ENCODE measurements around the gene PAK1. TPM values are rescaled to one million over a fixed set of nuclear protein-coding genes. Genes with fewer than 3 reads are reported as not detected.

PAK1 gene
- total and polyA plus RNA-seq, 10 of the 15 experiments (the other 5 are each of a cell fraction or from before 2014, with no cell fraction given) = 43.8 to 321 (median 110) TPM

DNA sequence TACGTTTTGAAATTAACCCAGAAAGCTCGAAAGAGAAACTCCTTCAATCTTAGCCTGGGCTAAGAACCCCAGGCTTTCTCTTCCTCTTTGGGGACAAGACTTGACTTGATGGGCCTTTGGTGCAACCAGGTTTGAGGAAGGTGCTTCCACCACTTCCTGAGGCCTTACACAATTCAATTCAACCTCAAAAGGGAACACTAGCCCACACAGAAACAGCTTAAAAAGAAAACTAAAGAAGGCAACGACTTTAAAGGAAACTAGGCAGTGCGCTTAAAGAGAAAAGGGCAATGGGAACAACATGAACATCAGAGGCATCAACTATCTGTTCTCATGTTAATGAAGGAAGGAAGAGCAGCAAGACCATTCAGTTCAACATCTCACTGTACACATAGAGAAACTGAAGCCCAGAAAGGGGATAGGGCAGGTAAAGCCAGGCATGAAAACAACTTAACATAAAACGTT, 24.8 kb downstream of the PAK1 start (continued):
- TF ChIP-seq, protein P1, sequence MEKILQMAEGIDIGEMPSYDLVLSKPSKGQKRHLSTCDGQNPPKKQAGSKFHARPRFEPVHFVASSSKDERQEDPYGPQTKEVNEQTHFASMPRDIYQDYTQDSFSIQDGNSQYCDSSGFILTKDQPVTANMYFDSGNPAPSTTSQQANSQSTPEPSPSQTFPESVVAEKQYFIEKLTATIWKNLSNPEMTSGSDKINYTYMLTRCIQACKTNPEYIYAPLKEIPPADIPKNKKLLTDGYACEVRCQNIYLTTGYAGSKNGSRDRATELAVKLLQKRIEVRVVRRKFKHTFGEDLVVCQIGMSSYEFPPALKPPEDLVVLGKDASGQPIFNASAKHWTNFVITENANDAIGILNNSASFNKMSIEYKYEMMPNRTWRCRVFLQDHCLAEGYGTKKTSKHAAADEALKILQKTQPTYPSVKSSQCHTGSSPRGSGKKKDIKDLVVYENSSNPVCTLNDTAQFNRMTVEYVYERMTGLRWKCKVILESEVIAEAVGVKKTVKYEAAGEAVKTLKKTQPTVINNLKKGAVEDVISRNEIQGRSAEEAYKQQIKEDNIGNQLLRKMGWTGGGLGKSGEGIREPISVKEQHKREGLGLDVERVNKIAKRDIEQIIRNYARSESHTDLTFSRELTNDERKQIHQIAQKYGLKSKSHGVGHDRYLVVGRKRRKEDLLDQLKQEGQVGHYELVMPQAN (conservative IDR thresholded peaks at IDR 0.05) = no peak
- TF ChIP-seq SP1 (IDR thresholded peaks at IDR 0.05; ENCODE audit: low read depth, low read length) (no peak), GABPA (IDR thresholded peaks at IDR 0.05; ENCODE audit: low read depth) (peak; percentile 56), ZNF622 (IDR thresholded peaks at IDR 0.05) (no peak), NFIC (IDR thresholded peaks at IDR 0.05; ENCODE audit: low read depth, low read length) (peak; percentile 94), MTA3 (IDR thresholded peaks at IDR 0.05; ENCODE audit: borderline replicate concordance, low read length) (peak; percentile 74; the same call in 1 of the 2 replicates), BHLHE40 (IDR thresholded peaks at IDR 0.05; ENCODE audit: borderline replicate concordance in 1 of 2, low read depth in 2 of 2, low read length in 1 of 2) (peak; percentile 7 to 15; a peak in 1 of 4 replicates), CHD1 (IDR thresholded peaks at IDR 0.05; ENCODE audit: low read depth, low read length) (peak; percentile 81; the same call in 1 of the 2 replicates), POU2F2 (IDR thresholded peaks at IDR 0.05; ENCODE audit: borderline replicate concordance, low read depth, low read length) (no peak), ZNF592 (IDR thresholded peaks at IDR 0.05) (no peak), KAT2A (conservative IDR thresholded peaks at IDR 0.05; ENCODE audit: control insufficient read depth, low read depth, low read length) (no peak), TARDBP (IDR thresholded peaks at IDR 0.05; ENCODE audit: borderline replicate concordance) (no peak), NRF1 (conservative IDR thresholded peaks at IDR 0.05; ENCODE audit: low read depth, low read length) (no peak), RAD21 (IDR thresholded peaks at IDR 0.05; ENCODE audit: insufficient read depth, low read depth, low read length) (peak; percentile 14; the same call in 1 of the 2 replicates), MYC (IDR thresholded peaks at IDR 0.05; ENCODE audit: insufficient read depth, insufficient read length, insufficient replicate concordance, low read length, severe bottlenecking) (no peak), MEF2A (IDR thresholded peaks at IDR 0.05; ENCODE audit: insufficient read depth, low read depth, low read length) (peak; percentile 64; the same call in 1 of the 2 replicates), PAX8 (IDR thresholded peaks at IDR 0.05) (no peak), TCF3 (IDR thresholded peaks at IDR 0.05; ENCODE audit: borderline replicate concordance, insufficient read depth, low read depth, low read length) (no peak), SMARCA5 (IDR thresholded peaks at IDR 0.05) (peak; percentile 76), EGR1 (IDR thresholded peaks at IDR 0.05; ENCODE audit: borderline replicate concordance in 1 of 2, low read depth in 2 of 2, low read length in 2 of 2) (peak in 1 of 2 experiments; percentile 35; a peak in 1 of 3 replicates), ZNF217 (IDR thresholded peaks at IDR 0.05) (no peak), FOXK2 (IDR thresholded peaks at IDR 0.05) (no peak), PAX5 (IDR thresholded peaks at IDR 0.05; ENCODE audit: borderline replicate concordance, low read depth, low read length) (peak; percentile 70; the same call in 1 of the 2 replicates), NBN (IDR thresholded peaks at IDR 0.05) (peak; percentile 88)
- TF ChIP-seq, protein P2, sequence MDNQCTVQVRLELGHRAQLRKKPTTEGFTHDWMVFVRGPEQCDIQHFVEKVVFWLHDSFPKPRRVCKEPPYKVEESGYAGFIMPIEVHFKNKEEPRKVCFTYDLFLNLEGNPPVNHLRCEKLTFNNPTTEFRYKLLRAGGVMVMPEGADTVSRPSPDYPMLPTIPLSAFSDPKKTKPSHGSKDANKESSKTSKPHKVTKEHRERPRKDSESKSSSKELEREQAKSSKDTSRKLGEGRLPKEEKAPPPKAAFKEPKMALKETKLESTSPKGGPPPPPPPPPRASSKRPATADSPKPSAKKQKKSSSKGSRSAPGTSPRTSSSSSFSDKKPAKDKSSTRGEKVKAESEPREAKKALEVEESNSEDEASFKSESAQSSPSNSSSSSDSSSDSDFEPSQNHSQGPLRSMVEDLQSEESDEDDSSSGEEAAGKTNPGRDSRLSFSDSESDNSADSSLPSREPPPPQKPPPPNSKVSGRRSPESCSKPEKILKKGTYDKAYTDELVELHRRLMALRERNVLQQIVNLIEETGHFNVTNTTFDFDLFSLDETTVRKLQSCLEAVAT (IDR thresholded peaks at IDR 0.05) = peak; percentile 77; the same call in 1 of the 2 replicates

Measured in GM12878 (cell line).